Neural crest cell (in vitro differentiated cells): ENCODE results near the gene TMEM125. TPM values are rescaled to one million over a fixed set of nuclear protein-coding genes. Genes with fewer than 3 reads are reported as not detected.

Experiments used
- DNase-seq: peaks from one replicate; pipeline ENCODE4 v3.0.0; 2021; ENCODE audit warnings: low read depth, mixed read lengths, low spot score
- H3K27ac Mint-ChIP-seq: one replicate; pipeline ENCODE4 v1.8.0; 2021; ENCODE audit warnings: mild to moderate bottlenecking, mixed read lengths; ENCODE audit not compliant: unreplicated experiment
- H3K27me3 Mint-ChIP-seq: 2 replicates; pipeline ENCODE4 v1.8.0; 2021; ENCODE audit warnings: low read depth, mild to moderate bottlenecking, mixed read lengths
- H3K36me3 Mint-ChIP-seq: 2 replicates; pipeline ENCODE4 v1.8.0; 2021; ENCODE audit warnings: low read depth, mild to moderate bottlenecking, mixed read lengths
- H3K4me1 Mint-ChIP-seq: 2 replicates; pipeline ENCODE4 v1.8.0; 2021; ENCODE audit warnings: mixed read lengths
- H3K4me3 Mint-ChIP-seq: one replicate; pipeline ENCODE4 v1.8.0; 2021; ENCODE audit warnings: mild to moderate bottlenecking, mixed read lengths
- H3K9me3 Mint-ChIP-seq: 2 replicates; pipeline ENCODE4 v1.8.0; 2021; ENCODE audit warnings: mixed read lengths
- CTCF ChIP-seq: fragments of 200-600 bp; sonication (generic); conservative IDR thresholded peaks from 2 replicates; pipeline ENCODE4 v1.5.0; 2021; ENCODE audit warnings: antibody characterized with exemption, mild to moderate bottlenecking
- total RNA-seq: library from RNA; stranded (reverse); gene quantifications from 2 replicates; pipeline ENCODE4 v1.2.1, GENCODE V29; 2021

TMEM125 gene
- total RNA-seq, 1 donor from 2014 or later: 0.14 TPM

- Mint-ChIP-seq H3K9me3 (peaks cover 18% of the 10 kb centered on the region), H3K36me3 (peaks cover 10% of the 10 kb centered on the region), H3K4me3 (no peak overlapping the region), H3K27me3 (peaks cover 18% of the 10 kb centered on the region), H3K4me1 (peaks cover 10% of the 10 kb centered on the region), H3K27ac (no peak overlapping the region)
- DNase-seq: no peak
- no peak for TF ChIP-seq CTCF
These were observed 2.9 kb upstream of the TMEM125 start for GRCh38 chr1:43266881-43267280.

- peaks cover 11% of the 10 kb centered on the region for H3K4me1 Mint-ChIP-seq
- peaks cover 18% of the 10 kb centered on the region for H3K27me3 Mint-ChIP-seq
- H3K9me3 Mint-ChIP-seq: peaks cover 16% of the 10 kb centered on the region
- DNase-seq: no peak
- peaks cover 10% of the 10 kb centered on the region for H3K36me3 Mint-ChIP-seq
- TF ChIP-seq CTCF: no peak
- H3K4me3 Mint-ChIP-seq: no peak overlapping the region
- no peak overlapping the region for H3K27ac Mint-ChIP-seq
These were observed 2.4 kb upstream of the TMEM125 start for GRCh38 chr1:43267291-43267805.

GRCh38 chr1:43267818-43268425, 1.9 kb upstream of the TMEM125 start:
- Mint-ChIP-seq H3K9me3 (peaks cover 11% of the 10 kb centered on the region), H3K27me3 (peaks cover 18% of the 10 kb centered on the region), H3K4me1 (peaks cover 11% of the 10 kb centered on the region), H3K36me3 (peaks cover 6% of the 10 kb centered on the region), H3K4me3 (no peak overlapping the region), H3K27ac (no peak overlapping the region)
- DNase-seq: no peak
- no peak for TF ChIP-seq CTCF

GRCh38 chr1:43270421-43271095, 775 bp downstream of the TMEM125 start:
- peak overlapping the region; percentile 31 for H3K4me3 Mint-ChIP-seq
- no peak overlapping the region for H3K27ac Mint-ChIP-seq
- DNase-seq: no peak
- TF ChIP-seq CTCF: no peak
- H3K4me1 Mint-ChIP-seq: peaks cover 11% of the 10 kb centered on the region
- no peaks in the 10 kb centered on the region for H3K36me3 Mint-ChIP-seq
- H3K9me3 Mint-ChIP-seq: peaks cover 5% of the 10 kb centered on the region
- peaks cover 20% of the 10 kb centered on the region for H3K27me3 Mint-ChIP-seq

GRCh38 chr1:43271186-43272118, 1.7 kb downstream of the TMEM125 start:
- Mint-ChIP-seq H3K4me1 (peaks cover 11% of the 10 kb centered on the region), H3K4me3 (no peak overlapping the region), H3K9me3 (no peaks in the 10 kb centered on the region), H3K36me3 (no peaks in the 10 kb centered on the region), H3K27me3 (peaks cover 20% of the 10 kb centered on the region), H3K27ac (no peak overlapping the region)
- DNase-seq: no peak
- TF ChIP-seq CTCF: no peak
